Ascending aorta (tissue), 2 donors: ENCODE measurements around the gene ZNF334. TPM values are rescaled to one million over a fixed set of nuclear protein-coding genes. Genes with fewer than 3 reads are reported as not detected.

Source experiments
- DNase-seq, 2 donors: peaks; one replicate each; pipeline ENCODE4 v3.0.0-alpha.2; 2019; ENCODE audit warnings: low spot score in 2 of 2
- H3K27ac ChIP-seq, 2 donors: fragments of 200-600 bp; sonication (generic); one replicate each; pipeline ENCODE4 v1.5.1; 2016 to 2017; ENCODE audit warnings: mild to moderate bottlenecking in 1 of 2
- H3K27me3 ChIP-seq: fragments of 200-600 bp; sonication (generic); one replicate; pipeline ENCODE4 v1.5.1; 2017
- H3K36me3 ChIP-seq, 2 donors: fragments of 200-600 bp; sonication (generic); one replicate each; pipeline ENCODE4 v1.5.1; 2016
- H3K4me1 ChIP-seq, 2 donors: fragments of 200-600 bp; sonication (generic); one replicate each; pipeline ENCODE4 v1.5.1; 2016 to 2017; ENCODE audit warnings: mild to moderate bottlenecking in 1 of 2
- H3K4me3 ChIP-seq, 2 donors: fragments of 200-600 bp; sonication (generic); one replicate each; pipeline ENCODE4 v1.5.1; 2016 to 2017; ENCODE audit warnings: mild to moderate bottlenecking in 1 of 2
- H3K9me3 ChIP-seq, 2 donors: fragments of 200-600 bp; sonication (generic); one replicate each; pipeline ENCODE4 v1.5.1; 2016
- intact Hi-C: fragments of 100-400 bp; cut with DNase I; formaldehyde crosslinking; loops from one replicate; pipeline ENCODE4 v1.15.1; 2023
- total RNA-seq: library from RNA; depleted of rRNA; stranded (reverse); fragments of >200 nt; gene quantifications from one replicate; pipeline ENCODE4 v1.1.0, GENCODE V29; 2016
- TF ChIP-seq, protein P1 (sequence below), 3 experiments: fragments of 200-600 bp in 2 of 3; fragments of 450-650 bp in 1 of 3; sonication (generic) in 2 of 3; IDR thresholded peaks; one replicate each; pipeline ENCODE4 v1.5.1; 2016 to 2019; ENCODE audit warnings: antibody characterized with exemption in 3 of 3, mild to moderate bottlenecking in 1 of 3, moderate library complexity in 1 of 3

ZNF334 gene
- total RNA-seq = not detected

DNA sequence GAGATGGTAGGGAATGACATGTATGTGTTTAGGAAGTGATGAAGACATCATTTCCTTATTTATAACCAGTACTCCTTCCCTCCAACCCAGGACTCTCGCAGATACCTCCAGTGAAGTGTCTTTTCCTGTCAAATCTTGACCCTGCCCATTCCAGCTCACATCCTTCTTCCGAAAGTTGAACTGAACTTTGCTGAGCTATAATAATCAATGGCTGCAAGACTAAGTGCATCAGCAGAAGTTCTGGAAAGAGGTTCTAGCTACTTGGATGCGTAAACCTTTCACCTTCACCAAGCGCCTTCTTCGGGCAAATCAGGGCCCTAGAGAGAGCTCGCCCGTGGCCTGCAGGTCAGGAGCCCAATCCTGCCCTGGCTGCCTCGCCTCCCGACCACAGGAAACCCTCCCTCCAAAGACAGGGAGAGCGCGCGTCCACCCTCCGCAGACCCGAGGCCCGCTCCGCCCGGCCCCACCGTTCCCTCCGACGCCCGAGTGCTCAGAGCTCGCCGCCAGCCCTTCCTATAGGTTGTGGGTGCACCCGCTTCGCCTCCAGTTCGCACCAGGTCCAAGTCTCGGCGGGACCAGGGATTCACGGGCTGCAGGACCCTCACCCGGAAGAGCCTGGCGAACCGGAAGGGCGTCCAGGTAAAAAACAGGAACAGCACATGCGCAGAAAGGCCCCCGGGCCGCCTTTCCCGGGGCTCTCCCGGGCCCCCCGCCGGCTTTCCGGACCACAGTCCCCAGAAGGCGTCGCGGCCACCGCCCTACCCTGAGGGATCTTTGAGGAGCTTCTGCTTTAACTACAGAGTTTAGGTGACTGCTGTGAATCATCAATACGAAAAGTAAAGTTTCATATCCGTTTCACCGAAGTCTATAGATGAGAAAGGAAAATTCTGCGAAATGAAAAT is at the start of gene ZNF334:
Gene ZNF334, minus strand, starts transcription at position 617 of the 902 bp plus-strand sequence. CDS start 1,457 bp downstream, outside the sequence.
- intact Hi-C loops = no loop called here
- no peak for DNase-seq
- H3K36me3 ChIP-seq = no peaks in the 10 kb centered on the region
- no peaks in the 10 kb centered on the region for H3K9me3 ChIP-seq
- TF ChIP-seq, protein P1, sequence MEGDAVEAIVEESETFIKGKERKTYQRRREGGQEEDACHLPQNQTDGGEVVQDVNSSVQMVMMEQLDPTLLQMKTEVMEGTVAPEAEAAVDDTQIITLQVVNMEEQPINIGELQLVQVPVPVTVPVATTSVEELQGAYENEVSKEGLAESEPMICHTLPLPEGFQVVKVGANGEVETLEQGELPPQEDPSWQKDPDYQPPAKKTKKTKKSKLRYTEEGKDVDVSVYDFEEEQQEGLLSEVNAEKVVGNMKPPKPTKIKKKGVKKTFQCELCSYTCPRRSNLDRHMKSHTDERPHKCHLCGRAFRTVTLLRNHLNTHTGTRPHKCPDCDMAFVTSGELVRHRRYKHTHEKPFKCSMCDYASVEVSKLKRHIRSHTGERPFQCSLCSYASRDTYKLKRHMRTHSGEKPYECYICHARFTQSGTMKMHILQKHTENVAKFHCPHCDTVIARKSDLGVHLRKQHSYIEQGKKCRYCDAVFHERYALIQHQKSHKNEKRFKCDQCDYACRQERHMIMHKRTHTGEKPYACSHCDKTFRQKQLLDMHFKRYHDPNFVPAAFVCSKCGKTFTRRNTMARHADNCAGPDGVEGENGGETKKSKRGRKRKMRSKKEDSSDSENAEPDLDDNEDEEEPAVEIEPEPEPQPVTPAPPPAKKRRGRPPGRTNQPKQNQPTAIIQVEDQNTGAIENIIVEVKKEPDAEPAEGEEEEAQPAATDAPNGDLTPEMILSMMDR (IDR thresholded peaks at IDR 0.05) = no peak
- no peaks in the 10 kb centered on the region for H3K27me3 ChIP-seq
- peak within 1 kb of the TSS; percentile 67 to 76 for H3K4me3 ChIP-seq
- H3K27ac ChIP-seq = peak within 1 kb of the TSS in 1 of 2 donors; percentile 39
- peaks cover 0 to 2% of the 10 kb centered on the region in 2 donors for H3K4me1 ChIP-seq

DNA sequence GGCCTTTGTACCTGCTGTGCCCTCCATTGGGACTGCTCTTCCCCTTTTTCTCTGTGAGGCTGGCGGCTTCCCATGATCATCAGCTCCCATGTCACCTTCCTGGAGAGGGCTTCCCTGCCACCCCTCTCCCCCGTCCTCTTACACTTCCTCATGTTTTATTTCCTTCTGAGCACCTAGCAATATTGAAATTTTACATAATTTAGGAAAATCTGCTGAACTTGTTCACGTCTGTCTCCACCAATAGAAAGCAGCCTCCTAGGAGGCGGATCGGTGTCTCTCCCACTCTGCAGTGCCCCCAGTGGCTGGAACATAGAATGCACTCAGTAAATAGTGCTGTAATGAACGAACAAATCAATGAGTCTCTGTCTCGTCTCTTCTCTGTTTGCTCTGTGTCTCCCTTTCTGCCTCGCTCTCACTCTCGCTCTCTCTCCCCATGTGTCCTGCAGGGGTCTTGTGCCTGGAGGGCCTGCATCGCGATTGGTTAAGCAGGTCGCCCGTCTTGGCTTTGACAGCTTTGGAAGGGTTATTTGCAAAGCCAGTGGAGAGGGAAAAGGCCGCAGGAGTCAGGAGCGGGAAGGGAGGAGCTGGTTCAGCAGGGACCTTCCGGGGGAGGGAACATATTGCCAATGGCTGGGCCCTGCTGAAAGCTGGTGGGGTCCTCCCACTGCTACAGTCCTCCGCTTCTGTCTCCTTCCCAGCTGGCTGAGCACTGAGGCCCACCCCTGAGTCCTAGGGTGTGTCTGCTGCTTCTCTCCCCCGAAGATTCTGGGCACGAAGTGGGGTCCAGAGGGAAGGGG is 49.2 kb upstream of the ZNF334 start:
- DNase-seq = peak in 1 of 2 donors; percentile 86
- Histone ChIP-seq H3K27ac (peak overlapping the region in 1 of 2 donors; percentile 22), H3K9me3 (no peaks in the 10 kb centered on the region), H3K27me3 (no peaks in the 10 kb centered on the region), H3K36me3 (no peaks in the 10 kb centered on the region), H3K4me1 (peaks cover 0 to 4% of the 10 kb centered on the region in 2 donors), H3K4me3 (peak overlapping the region; percentile 37 to 54)
- TF ChIP-seq, protein P1 (IDR thresholded peaks at IDR 0.05) = peak; percentile 54 to 91 (median 90)
- intact Hi-C loops = loop anchor here (5.0 kb wide), 1 partner anchor 120 kb away; no protein-coding TSS in a partner anchor

DNA sequence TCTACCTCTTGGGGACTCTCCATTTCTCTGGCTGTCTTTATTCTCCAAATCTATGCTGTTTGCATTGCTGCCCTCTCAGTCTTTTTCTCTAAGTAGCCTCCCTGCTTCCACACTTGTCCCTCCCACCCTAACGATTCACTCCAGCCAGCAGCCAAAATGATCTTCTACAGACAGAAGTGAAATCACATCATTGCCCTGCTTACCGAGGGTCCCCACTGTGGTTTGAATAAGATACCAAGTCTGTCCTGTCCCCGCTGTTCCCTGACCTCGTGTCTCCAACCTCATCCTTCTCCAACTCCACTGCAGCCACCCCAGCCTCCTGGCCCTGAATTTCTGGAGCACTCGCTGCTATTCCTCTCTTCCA is 48.6 kb upstream of the ZNF334 start:
- peak overlapping the region in 1 of 2 donors; percentile 22 for H3K27ac ChIP-seq
- H3K4me1 ChIP-seq = peaks cover 0 to 4% of the 10 kb centered on the region in 2 donors
- intact Hi-C loops = loop anchor here (5.0 kb wide), 1 partner anchor 120 kb away; no protein-coding TSS in a partner anchor
- H3K27me3 ChIP-seq = no peaks in the 10 kb centered on the region
- no peaks in the 10 kb centered on the region for H3K9me3 ChIP-seq
- H3K36me3 ChIP-seq = no peaks in the 10 kb centered on the region
- peak overlapping the region; percentile 37 to 54 for H3K4me3 ChIP-seq
- no peak for DNase-seq
- TF ChIP-seq, protein P1 (IDR thresholded peaks at IDR 0.05) = no peak

GRCh38 chr20:46559685-46560440 is 46.5 kb upstream of the ZNF334 start:
- H3K9me3 ChIP-seq = no peaks in the 10 kb centered on the region

More at GRCh38 chr20:46559685-46560440, 46.5 kb upstream of the ZNF334 start:
- no peak for DNase-seq
- H3K36me3 ChIP-seq = no peaks in the 10 kb centered on the region
- H3K4me1 ChIP-seq = peaks cover 0 to 4% of the 10 kb centered on the region in 2 donors
- no peaks in the 10 kb centered on the region for H3K27me3 ChIP-seq
- TF ChIP-seq, protein P1 (IDR thresholded peaks at IDR 0.05) = no peak
- no peak overlapping the region for H3K27ac ChIP-seq
- no peak overlapping the region for H3K4me3 ChIP-seq
- intact Hi-C loops = loop anchor here (5.0 kb wide), 2 partner anchors 122 to 198 kb away; no protein-coding TSS in a partner anchor
